GM13977 (cell line): Measurements from ENCODE around the gene TUBB4A.

Experiments used
- DNase-seq: peaks from one replicate; pipeline ENCODE4 v3.0.0; 2012; ENCODE audit warnings: low spot score
- in situ Hi-C: fragments of 300-500 bp; cut with MboI; formaldehyde crosslinking; loops from one replicate; pipeline ENCODE4 v1.12.0; 2022; ENCODE audit warnings: low sequenced_read_pairs, low pct_unique_long_range_greater_than_20kb, mixed read lengths, inconsistent platforms; ENCODE audit not compliant: unreplicated experiment
- TF ChIP-seq, protein P1 (sequence below): IDR thresholded peaks from 2 replicates; pipeline ENCODE4 v1.5.1; 2012; ENCODE audit warnings: mild to moderate bottlenecking, control low read depth; ENCODE audit not compliant: insufficient read depth; ENCODE audit errors: extremely low read depth, missing control alignments

The TUBB4A gene

GRCh38 chr19:6503407-6504201 lies 1.5 kb upstream of the TUBB4A start:
- TF ChIP-seq, protein P1, sequence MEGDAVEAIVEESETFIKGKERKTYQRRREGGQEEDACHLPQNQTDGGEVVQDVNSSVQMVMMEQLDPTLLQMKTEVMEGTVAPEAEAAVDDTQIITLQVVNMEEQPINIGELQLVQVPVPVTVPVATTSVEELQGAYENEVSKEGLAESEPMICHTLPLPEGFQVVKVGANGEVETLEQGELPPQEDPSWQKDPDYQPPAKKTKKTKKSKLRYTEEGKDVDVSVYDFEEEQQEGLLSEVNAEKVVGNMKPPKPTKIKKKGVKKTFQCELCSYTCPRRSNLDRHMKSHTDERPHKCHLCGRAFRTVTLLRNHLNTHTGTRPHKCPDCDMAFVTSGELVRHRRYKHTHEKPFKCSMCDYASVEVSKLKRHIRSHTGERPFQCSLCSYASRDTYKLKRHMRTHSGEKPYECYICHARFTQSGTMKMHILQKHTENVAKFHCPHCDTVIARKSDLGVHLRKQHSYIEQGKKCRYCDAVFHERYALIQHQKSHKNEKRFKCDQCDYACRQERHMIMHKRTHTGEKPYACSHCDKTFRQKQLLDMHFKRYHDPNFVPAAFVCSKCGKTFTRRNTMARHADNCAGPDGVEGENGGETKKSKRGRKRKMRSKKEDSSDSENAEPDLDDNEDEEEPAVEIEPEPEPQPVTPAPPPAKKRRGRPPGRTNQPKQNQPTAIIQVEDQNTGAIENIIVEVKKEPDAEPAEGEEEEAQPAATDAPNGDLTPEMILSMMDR: no peak
- in situ Hi-C loops: loop anchor here (25.0 kb wide), 1 partner anchor 359 kb away; no protein-coding TSS in a partner anchor
- peak; percentile 22 for DNase-seq

DNA sequence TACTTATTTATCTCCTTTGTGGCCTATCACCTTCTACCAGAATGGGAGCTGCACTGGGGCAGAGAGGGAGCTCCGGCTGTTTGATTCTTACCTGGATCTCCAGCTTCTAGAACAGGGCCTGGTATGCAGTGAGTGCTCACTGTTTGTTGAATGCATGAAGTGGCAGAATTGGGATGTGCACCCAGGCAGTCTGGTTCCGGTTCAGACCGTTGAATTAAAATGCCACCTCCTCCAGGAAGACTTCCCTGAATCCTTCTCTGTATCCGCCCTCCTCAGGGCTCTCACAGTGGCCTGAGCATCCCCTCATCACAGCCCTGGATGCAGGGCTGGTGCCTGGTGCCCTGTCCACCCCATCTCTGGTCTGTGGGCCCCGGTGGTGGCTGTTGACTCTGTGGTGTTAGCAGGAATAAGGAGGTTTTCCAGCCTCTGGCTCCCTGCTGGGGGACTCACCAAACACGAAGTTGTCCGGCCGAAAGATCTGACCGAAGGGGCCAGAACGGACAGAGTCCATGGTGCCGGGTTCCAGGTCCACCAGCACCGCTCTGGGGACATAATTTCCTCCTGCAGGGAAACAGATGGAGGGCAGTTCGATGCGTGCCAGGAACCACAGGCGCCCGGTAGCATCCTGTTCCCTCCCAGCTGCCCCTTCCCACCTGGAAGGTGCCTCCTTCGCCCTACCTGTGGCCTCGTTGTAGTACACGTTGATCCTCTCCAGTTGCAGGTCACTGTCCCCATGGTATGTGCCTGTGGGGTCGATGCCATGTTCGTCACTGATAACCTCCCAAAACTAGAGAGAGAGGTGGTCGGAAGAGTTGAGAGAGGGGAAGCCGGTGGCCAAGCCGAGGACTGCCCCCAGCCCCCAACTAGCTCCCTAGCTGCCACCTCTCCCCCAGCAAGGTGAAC lies 1.0 kb downstream of the TUBB4A start:
- in situ Hi-C loops: loop anchor here (25.0 kb wide), 1 partner anchor 361 kb away; no protein-coding TSS in a partner anchor
- TF ChIP-seq, protein P1: no peak
- DNase-seq: peak; percentile 21

DNA sequence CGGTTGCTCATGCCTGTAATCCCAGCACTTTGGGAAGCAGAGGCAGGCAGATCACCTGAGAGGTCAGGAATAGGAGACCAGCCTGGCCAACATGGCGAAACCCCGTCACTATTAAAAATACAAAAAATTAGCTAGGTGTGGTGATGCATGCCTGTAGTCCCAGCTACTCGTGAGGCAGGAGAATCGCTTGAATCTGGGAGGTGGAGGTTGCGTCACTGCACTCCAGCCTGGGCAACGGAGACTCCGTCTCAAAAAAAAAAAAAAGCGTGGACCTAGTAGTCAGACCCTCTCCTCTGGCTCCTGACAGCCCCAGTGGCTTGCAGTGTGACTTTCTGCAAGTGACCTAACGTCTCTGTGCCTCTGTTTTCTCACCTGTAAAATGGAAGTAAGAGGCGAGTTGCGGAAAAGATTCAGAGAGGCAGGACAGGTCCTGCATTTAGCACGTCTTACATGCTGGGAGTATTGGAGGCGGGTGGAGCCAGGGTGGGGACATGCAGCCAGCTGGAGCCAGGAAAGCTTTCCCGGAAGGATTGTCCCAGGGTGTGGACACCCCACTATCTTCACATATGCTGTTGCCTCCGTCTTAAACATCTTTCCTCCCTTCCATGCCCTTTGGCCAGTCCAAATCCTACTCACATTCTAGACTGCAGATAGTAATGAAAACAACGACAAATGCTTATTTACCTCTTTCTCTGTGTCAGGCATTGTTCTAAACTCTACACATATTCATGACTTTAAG lies 2.9 kb downstream of the TUBB4A start:
- peak; percentile 7 for DNase-seq
- TF ChIP-seq, protein P1: no peak
- in situ Hi-C loops: no loop called here

GRCh38 chr19:6498294-6499036 lies 3.6 kb downstream of the TUBB4A start:
- TF ChIP-seq, protein P1: no peak
- in situ Hi-C loops: no loop called here
- DNase-seq: peak; percentile 19

- DNase-seq: peak; percentile 6
- in situ Hi-C loops: no loop called here
- TF ChIP-seq, protein P1: no peak
Observed at GRCh38 chr19:6495947-6496346, 6.2 kb downstream of the TUBB4A start.
